Measurements from ENCODE around the gene SUDS3. TPM values are rescaled to one million over a fixed set of nuclear protein-coding genes. Genes with fewer than 3 reads are reported as not detected.

SUDS3 gene
- total RNA-seq, 1 donor from 2014 or later: 44.8 TPM

DNA sequence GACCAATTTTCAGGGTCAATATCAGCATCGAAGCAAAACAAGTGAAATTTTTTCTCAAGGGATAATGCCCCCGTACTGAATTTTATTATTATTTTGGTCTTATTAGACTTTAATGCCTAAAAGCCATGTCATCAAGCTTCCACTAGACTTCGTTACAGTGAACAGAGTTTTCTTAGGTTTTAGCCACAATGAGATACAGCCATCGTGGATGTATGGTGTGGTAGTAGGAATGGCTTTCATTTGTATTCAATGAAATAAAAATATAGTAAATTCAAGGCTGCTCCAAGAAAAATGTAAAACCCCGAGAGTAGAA, 15.3 kb upstream of the SUDS3 start:
- TF ChIP-seq, protein P1, sequence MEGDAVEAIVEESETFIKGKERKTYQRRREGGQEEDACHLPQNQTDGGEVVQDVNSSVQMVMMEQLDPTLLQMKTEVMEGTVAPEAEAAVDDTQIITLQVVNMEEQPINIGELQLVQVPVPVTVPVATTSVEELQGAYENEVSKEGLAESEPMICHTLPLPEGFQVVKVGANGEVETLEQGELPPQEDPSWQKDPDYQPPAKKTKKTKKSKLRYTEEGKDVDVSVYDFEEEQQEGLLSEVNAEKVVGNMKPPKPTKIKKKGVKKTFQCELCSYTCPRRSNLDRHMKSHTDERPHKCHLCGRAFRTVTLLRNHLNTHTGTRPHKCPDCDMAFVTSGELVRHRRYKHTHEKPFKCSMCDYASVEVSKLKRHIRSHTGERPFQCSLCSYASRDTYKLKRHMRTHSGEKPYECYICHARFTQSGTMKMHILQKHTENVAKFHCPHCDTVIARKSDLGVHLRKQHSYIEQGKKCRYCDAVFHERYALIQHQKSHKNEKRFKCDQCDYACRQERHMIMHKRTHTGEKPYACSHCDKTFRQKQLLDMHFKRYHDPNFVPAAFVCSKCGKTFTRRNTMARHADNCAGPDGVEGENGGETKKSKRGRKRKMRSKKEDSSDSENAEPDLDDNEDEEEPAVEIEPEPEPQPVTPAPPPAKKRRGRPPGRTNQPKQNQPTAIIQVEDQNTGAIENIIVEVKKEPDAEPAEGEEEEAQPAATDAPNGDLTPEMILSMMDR (conservative IDR thresholded peaks at IDR 0.05): no peak
- no peak for DNase-seq (ENCODE audit: low read depth, low spot score)
- H3K4me3 Mint-ChIP-seq: no peak overlapping the region
- no peaks in the 10 kb centered on the region for H3K9me3 Mint-ChIP-seq
- H3K27me3 Mint-ChIP-seq (ENCODE audit: low read depth): no peaks in the 10 kb centered on the region
- no peaks in the 10 kb centered on the region for H3K36me3 Mint-ChIP-seq (ENCODE audit: low read depth)
- no peak overlapping the region for H3K27ac Mint-ChIP-seq (ENCODE audit: unreplicated experiment)
- H3K4me1 Mint-ChIP-seq: peaks cover 18% of the 10 kb centered on the region

DNA sequence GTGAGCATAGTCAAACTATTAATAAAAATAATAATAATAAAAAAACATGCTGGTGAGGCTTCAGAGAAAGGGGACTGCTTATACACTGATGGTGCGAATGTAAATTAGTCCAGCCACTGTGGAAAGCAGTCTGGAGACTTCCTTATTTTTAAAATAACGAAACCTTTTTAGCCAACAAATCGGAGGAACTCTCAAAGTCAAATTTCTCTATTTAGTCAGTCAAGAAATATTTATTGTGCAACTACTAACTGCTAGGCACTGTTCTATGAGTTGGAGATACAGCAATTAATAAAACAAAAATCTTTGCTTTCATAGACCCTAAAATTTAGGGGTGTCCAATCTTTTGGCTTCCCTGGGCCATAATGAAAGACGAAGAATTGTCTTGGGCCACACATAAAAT, 14.5 kb upstream of the SUDS3 start:
- no peaks in the 10 kb centered on the region for H3K27me3 Mint-ChIP-seq (ENCODE audit: low read depth)
- no peak overlapping the region for H3K27ac Mint-ChIP-seq (ENCODE audit: unreplicated experiment)

DNA sequence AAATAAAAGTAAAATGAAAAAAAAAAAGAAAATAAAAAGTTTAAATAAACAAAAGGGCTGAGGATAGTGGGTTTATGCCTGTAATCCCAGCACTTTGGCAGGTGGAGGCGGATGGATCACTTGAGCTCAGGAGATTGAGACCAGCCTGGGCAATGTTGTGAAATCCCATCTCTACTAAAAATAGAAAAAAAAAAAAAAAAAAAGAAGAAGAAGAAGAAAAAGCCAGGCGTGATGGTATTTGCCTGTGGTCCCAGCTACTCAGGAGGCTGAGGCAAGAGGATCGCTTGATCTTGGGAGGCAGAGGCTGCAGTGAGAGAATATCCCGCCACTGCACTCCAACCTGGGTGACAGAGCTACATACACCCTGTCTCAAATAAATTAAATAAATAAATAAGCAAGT, 7.5 kb upstream of the SUDS3 start:
- no peak overlapping the region for H3K4me3 Mint-ChIP-seq
- H3K27ac Mint-ChIP-seq (ENCODE audit: unreplicated experiment): no peak overlapping the region
- H3K4me1 Mint-ChIP-seq: peaks cover 19% of the 10 kb centered on the region
- no peak for DNase-seq (ENCODE audit: low read depth, low spot score)
- no peaks in the 10 kb centered on the region for H3K36me3 Mint-ChIP-seq (ENCODE audit: low read depth)
- TF ChIP-seq, protein P1 (conservative IDR thresholded peaks at IDR 0.05): no peak
- H3K27me3 Mint-ChIP-seq (ENCODE audit: low read depth): peaks cover 37% of the 10 kb centered on the region
- no peaks in the 10 kb centered on the region for H3K9me3 Mint-ChIP-seq

More for the DNA sequence above, 14.5 kb upstream of the SUDS3 start:
- Mint-ChIP-seq H3K9me3 (no peaks in the 10 kb centered on the region), H3K4me3 (no peak overlapping the region), H3K4me1 (peaks cover 16% of the 10 kb centered on the region), H3K36me3 (ENCODE audit: low read depth) (no peaks in the 10 kb centered on the region)
- DNase-seq (ENCODE audit: low read depth, low spot score): no peak
- TF ChIP-seq, protein P1 (conservative IDR thresholded peaks at IDR 0.05): no peak

DNA sequence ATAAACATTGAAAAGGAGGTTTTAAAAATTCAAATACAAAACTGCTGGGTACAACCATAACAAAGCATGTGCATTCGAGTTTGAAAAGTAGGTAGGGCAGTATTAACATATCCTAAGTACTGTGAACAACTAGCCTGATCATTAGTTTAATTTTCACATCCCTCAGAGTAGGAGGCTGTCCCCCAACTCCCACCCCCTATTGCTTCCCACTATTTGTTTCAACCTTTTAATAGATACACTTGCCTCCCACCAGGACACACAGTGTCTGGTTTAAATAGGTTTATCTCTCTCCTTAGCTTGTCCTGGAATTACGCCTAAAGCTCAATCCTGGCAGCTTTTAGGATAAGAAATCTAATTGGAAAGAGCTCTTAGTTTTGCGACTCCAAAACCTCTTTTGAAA, 5.8 kb upstream of the SUDS3 start:
- Mint-ChIP-seq H3K9me3 (no peaks in the 10 kb centered on the region), H3K4me3 (peak overlapping the region; percentile 71), H3K27ac (ENCODE audit: unreplicated experiment) (no peak overlapping the region), H3K36me3 (ENCODE audit: low read depth) (no peaks in the 10 kb centered on the region), H3K4me1 (peaks cover 21% of the 10 kb centered on the region), H3K27me3 (ENCODE audit: low read depth) (peaks cover 37% of the 10 kb centered on the region)
- TF ChIP-seq, protein P1 (conservative IDR thresholded peaks at IDR 0.05): no peak
- no peak for DNase-seq (ENCODE audit: low read depth, low spot score)

DNA sequence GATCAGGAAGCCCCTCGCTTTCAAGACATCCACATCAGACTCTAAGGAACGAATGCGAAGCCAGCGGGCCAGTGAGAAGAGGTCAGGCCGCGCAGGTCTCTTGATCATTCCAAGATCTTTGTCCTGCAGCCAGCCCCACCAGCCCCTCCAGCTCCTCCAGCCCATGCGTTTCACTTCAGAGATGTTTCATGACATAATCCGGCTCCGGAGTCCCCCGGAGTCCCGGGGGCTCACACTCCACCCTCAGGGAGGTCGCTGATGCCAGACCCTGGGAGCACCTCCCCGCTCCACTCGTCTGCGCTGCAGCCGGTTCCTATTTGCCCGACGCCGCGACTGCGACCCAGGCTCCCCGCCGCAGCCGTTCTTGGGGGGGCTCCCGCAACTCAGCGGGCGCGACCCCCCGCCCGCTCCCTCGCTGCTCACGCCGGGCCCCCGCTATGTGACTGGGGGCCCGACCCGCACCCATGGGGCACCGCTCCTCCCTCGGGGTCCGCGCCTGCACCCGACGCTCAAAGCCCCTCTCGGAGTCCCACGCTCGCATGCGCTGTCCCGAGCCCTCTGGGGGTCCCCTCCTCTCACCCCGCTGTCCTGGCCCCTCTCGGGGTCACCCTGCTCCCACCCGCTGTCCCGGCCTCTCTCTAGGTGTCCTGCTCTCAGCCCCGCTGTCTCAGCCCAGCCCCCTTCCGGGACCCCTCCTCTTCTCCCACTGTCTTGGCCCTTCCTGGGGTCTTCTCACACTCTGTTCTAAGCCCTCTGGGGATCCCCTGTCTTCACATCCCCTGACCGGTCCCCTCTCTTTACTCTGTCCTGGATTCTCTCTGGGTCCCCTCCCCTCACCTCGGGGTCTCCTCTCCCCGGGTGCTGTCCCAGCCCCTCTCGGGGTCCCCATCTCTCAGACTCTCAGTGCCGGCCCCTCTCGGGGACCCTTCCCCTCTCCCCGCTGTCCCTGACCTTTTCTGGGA, 4.8 kb upstream of the SUDS3 start:
- H3K27ac Mint-ChIP-seq (ENCODE audit: unreplicated experiment): no peak overlapping the region
- H3K9me3 Mint-ChIP-seq: no peaks in the 10 kb centered on the region
- peaks cover 37% of the 10 kb centered on the region for H3K27me3 Mint-ChIP-seq (ENCODE audit: low read depth)
- peak overlapping the region; percentile 93 for H3K4me3 Mint-ChIP-seq
- H3K4me1 Mint-ChIP-seq: peaks cover 26% of the 10 kb centered on the region
- peak; percentile 6 for DNase-seq (ENCODE audit: low read depth, low spot score)
- TF ChIP-seq, protein P1 (conservative IDR thresholded peaks at IDR 0.05): no peak
- no peaks in the 10 kb centered on the region for H3K36me3 Mint-ChIP-seq (ENCODE audit: low read depth)
